GM21737 (cell line): ENCODE data around the gene SLC39A11.
"Not testable (repeated sequence)": the region's sequence is repeated elsewhere in the genome, so short reads cannot be mapped to it uniquely, and the experiment has no call there.

Source experiments
- ATAC-seq: cut with Tn5 transposase; IDR thresholded peaks from one replicate; pipeline ENCODE4 v1.9.1; 2021; ENCODE audit warnings: mild to moderate bottlenecking, moderate library complexity; ENCODE audit not compliant: unreplicated experiment

SLC39A11 gene

GRCh38 chr17:72765368-72766153 is 326.9 kb downstream of the SLC39A11 start:
- no peak for ATAC-seq

- ATAC-seq, result no peak
Measured at GRCh38 chr17:72764632-72765041, 327.9 kb downstream of the SLC39A11 start.

- no peak for ATAC-seq
Measured at GRCh38 chr17:72763981-72764380, 328.5 kb downstream of the SLC39A11 start.

- not testable (repeated sequence) for ATAC-seq
Measured at GRCh38 chr17:72761893-72762575, 330.5 kb downstream of the SLC39A11 start.

- no peak for ATAC-seq
Measured at GRCh38 chr17:72761431-72761830, 331.1 kb downstream of the SLC39A11 start.

- no peak for ATAC-seq
Measured at GRCh38 chr17:72760368-72760767, 332.1 kb downstream of the SLC39A11 start.

GRCh38 chr17:72759301-72759700 is 333.2 kb downstream of the SLC39A11 start:
- no peak for ATAC-seq

GRCh38 chr17:72756256-72756655 is 336.2 kb downstream of the SLC39A11 start:
- ATAC-seq, result no peak

- ATAC-seq, result no peak
Measured at GRCh38 chr17:72754513-72754912, 338.0 kb downstream of the SLC39A11 start.

- no peak for ATAC-seq
Measured at GRCh38 chr17:72751746-72752145, 340.7 kb downstream of the SLC39A11 start.

- no peak for ATAC-seq
Measured at GRCh38 chr17:72749119-72749572, 343.3 kb downstream of the SLC39A11 start.

- ATAC-seq, result no peak
Measured at GRCh38 chr17:72747501-72747900, 345.0 kb downstream of the SLC39A11 start.

- no peak for ATAC-seq
Measured at GRCh38 chr17:72745241-72745640, 347.2 kb downstream of the SLC39A11 start.

- ATAC-seq, result no peak
Measured at GRCh38 chr17:72743037-72743467, 349.4 kb downstream of the SLC39A11 start.

- no peak for ATAC-seq
Measured at GRCh38 chr17:72737151-72737690, 355.3 kb downstream of the SLC39A11 start.

GRCh38 chr17:72735592-72735991 is 356.9 kb downstream of the SLC39A11 start:
- ATAC-seq, result no peak

- ATAC-seq, result no peak
Measured at GRCh38 chr17:72735048-72735447, 357.4 kb downstream of the SLC39A11 start.

GRCh38 chr17:72734613-72735012 is 357.9 kb downstream of the SLC39A11 start:
- no peak for ATAC-seq

- ATAC-seq, result no peak
Measured at GRCh38 chr17:72733619-72734282, 358.7 kb downstream of the SLC39A11 start.

GRCh38 chr17:72732893-72733618 is 359.4 kb downstream of the SLC39A11 start:
- no peak for ATAC-seq

GRCh38 chr17:72730077-72730476 is 362.4 kb downstream of the SLC39A11 start:
- no peak for ATAC-seq
